Aortic smooth muscle cell (primary cell): Measurements from ENCODE around the gene PSG5. TPM values are rescaled to one million over a fixed set of nuclear protein-coding genes. Genes with fewer than 3 reads are reported as not detected.

Experiments used
- total RNA-seq: library from RNA; depleted of rRNA; stranded (reverse); fragments of >200 nt; gene quantifications from 2 replicates; pipeline ENCODE4 v1.2.3, GENCODE V29; 2014

The PSG5 gene
- total RNA-seq = 0.12 TPM in 1 of 2 replicates, not detected in the other

GRCh38 chr19:43186311-43186935 is at the start of gene PSG5:
TSS of gene PSG5 (minus strand) at chr19:43186536. CDS start at chr19:43186405, 131 bp downstream.

GRCh38 chr19:43205471-43206105 is 19.3 kb upstream of the PSG5 start, which contains the start of gene PSG4:
TSS of gene PSG4 (minus strand) at chr19:43205638. CDS start at chr19:43205536, 102 bp downstream.

Other genes with a start within 250 kb of the PSG5 start
- gene PSG7, start 249.3 kb downstream of the PSG5 start, total RNA-seq = not detected in 2 replicates
- not detected in 2 replicates for gene PSG11, start 160.1 kb downstream of the PSG5 start, total RNA-seq
- gene PSG2, start 103.8 kb downstream of the PSG5 start, total RNA-seq = not detected in 2 replicates
- gene PSG4, start 19.1 kb upstream of the PSG5 start, total RNA-seq = 0.53 and 0.81 TPM in 2 replicates
- not detected in 2 replicates for gene PSG9, start 83.0 kb upstream of the PSG5 start, total RNA-seq
- gene CD177, start 167.2 kb upstream of the PSG5 start, total RNA-seq = not detected in 2 replicates
- gene TEX101, start 228.4 kb upstream of the PSG5 start, total RNA-seq = not detected in 2 replicates